ENCODE results near the gene TRIM62. TPM values are rescaled to one million over a fixed set of nuclear protein-coding genes. Genes with fewer than 3 reads are reported as not detected.

The TRIM62 gene
- total and polyA plus RNA-seq, 4 donors = 0.60 to 1.3 (median 1.1) TPM

GRCh38 chr1:33185541-33185940, 3.7 kb upstream of the TRIM62 start:
- H3K4me1 ChIP-seq (ENCODE audit: control insufficient read depth in 4 of 4, insufficient read depth in 4 of 4, low read length in 3 of 4) = peaks cover 7 to 16% (median 10%) of the 10 kb centered on the region in 4 donors
- H3K27me3 ChIP-seq (ENCODE audit: control insufficient read depth in 4 of 4, insufficient read depth in 4 of 4, low read length in 3 of 4) = no peaks in the 10 kb centered on the region
- no peak for DNase-seq (ENCODE audit: low spot score)
- H3K9me3 ChIP-seq (ENCODE audit: control insufficient read depth in 4 of 4, low read length in 3 of 4) = no peaks in the 10 kb centered on the region
- no peak overlapping the region for H3K4me3 ChIP-seq (ENCODE audit: low read depth in 1 of 3, low read length in 3 of 3)
- no peaks in the 10 kb centered on the region for H3K36me3 ChIP-seq (ENCODE audit: control insufficient read depth in 4 of 4, insufficient read depth in 3 of 4, low read depth in 1 of 4, low read length in 3 of 4)
- no peak overlapping the region for H3K27ac ChIP-seq (ENCODE audit: low read depth in 1 of 2, low read length in 2 of 2)
- TF ChIP-seq ZBTB33 (IDR thresholded peaks at IDR 0.05) (no peak), MAX (IDR thresholded peaks at IDR 0.05) (no peak), GABPA (IDR thresholded peaks at IDR 0.05 in 1 of 2, conservative IDR thresholded peaks at IDR 0.05 in 1 of 2) (no peak), RXRA (IDR thresholded peaks at IDR 0.05) (no peak), NR2F2 (IDR thresholded peaks at IDR 0.05) (no peak), ATF3 (IDR thresholded peaks at IDR 0.05) (no peak), FOXA1 (IDR thresholded peaks at IDR 0.05) (no peak), EGR1 (IDR thresholded peaks at IDR 0.05; ENCODE audit: low read depth in 2 of 2) (no peak), SP1 (IDR thresholded peaks at IDR 0.05) (no peak), YY1 (IDR thresholded peaks at IDR 0.05) (no peak), FOXA2 (IDR thresholded peaks at IDR 0.05) (no peak), REST (IDR thresholded peaks at IDR 0.05) (no peak), TAF1 (conservative IDR thresholded peaks at IDR 0.05) (no peak), JUND (IDR thresholded peaks at IDR 0.05) (no peak), HNF4A (conservative IDR thresholded peaks at IDR 0.05) (no peak), HNF4G (IDR thresholded peaks at IDR 0.05) (no peak), RAD21 (IDR thresholded peaks at IDR 0.05) (no peak), CTCF (IDR thresholded peaks at IDR 0.05; ENCODE audit: low read depth, low read length, missing input control) (no peak)
- H3K9ac ChIP-seq (ENCODE audit: low read depth in 1 of 2, low read length in 2 of 2) = no peak overlapping the region
